HCT116 (cell line): Measurements from ENCODE around the gene MOV10.

Experiments
- POLR2AphosphoS5 ChIP-seq: IDR thresholded peaks from 2 replicates; pipeline ENCODE4 v1.6.1; 2011; ENCODE audit warnings: mild to moderate bottlenecking, low read depth, low read length, moderate library complexity
- YY1 ChIP-seq: IDR thresholded peaks from 2 replicates; pipeline ENCODE4 v1.6.1; 2011; ENCODE audit warnings: low read length, low read depth, moderate library complexity, mild to moderate bottlenecking; ENCODE audit not compliant: insufficient replicate concordance; ENCODE audit errors: extremely low read depth
- TF ChIP-seq, protein P1 (sequence below), 3 experiments: fragments of 200-600 bp in 1 of 3; sonication (generic) in 1 of 3; IDR thresholded peaks in 2 of 3; conservative IDR thresholded peaks in 1 of 3; 2 replicates each; pipeline ENCODE4 v1.5.1; 2012 to 2017; ENCODE audit warnings: low read depth in 2 of 3, low read length in 2 of 3, antibody characterized with exemption in 1 of 3, borderline replicate concordance in 1 of 3, control low read depth in 1 of 3, mild to moderate bottlenecking in 1 of 3, mixed read lengths in 1 of 3, mixed run types in 1 of 3, moderate library complexity in 1 of 3; ENCODE audit not compliant: insufficient read depth in 1 of 3
- TF ChIP-seq, protein P2 (sequence below): IDR thresholded peaks from 2 replicates; pipeline ENCODE4 v1.6.1; 2012

DNA sequence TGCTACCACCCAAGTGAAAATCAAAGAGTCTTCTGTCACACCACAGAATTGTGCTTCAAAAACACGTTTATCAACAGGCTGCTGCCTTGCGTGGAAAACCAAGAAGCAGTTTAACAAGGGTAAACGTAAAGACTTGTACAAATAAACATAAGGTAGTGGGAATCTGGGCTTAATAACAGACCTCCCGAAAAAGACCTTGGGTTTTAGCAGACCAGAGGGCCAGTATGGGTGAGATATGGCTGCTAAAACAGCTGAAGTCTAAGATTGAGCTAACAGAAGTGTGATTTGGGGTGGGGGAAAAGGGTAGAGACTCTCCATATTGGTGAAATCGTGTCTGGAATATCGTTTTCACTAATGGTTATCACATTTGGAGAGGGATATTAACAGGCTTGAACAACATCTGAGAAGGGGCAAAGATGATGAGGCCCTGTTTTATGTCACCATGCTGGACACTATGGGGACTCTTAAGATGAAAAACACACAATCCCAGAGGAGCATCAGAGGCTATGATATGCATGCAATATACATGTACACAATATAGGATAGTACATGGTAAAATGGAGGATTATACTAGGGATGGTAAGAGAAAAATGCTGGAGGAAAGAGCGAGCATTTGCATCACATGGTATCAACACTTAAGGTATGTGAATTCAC is 1.4 kb downstream of the MOV10 start:
- TF ChIP-seq, protein P1, sequence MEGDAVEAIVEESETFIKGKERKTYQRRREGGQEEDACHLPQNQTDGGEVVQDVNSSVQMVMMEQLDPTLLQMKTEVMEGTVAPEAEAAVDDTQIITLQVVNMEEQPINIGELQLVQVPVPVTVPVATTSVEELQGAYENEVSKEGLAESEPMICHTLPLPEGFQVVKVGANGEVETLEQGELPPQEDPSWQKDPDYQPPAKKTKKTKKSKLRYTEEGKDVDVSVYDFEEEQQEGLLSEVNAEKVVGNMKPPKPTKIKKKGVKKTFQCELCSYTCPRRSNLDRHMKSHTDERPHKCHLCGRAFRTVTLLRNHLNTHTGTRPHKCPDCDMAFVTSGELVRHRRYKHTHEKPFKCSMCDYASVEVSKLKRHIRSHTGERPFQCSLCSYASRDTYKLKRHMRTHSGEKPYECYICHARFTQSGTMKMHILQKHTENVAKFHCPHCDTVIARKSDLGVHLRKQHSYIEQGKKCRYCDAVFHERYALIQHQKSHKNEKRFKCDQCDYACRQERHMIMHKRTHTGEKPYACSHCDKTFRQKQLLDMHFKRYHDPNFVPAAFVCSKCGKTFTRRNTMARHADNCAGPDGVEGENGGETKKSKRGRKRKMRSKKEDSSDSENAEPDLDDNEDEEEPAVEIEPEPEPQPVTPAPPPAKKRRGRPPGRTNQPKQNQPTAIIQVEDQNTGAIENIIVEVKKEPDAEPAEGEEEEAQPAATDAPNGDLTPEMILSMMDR (IDR thresholded peaks at IDR 0.05 in 2 of 3, conservative IDR thresholded peaks at IDR 0.05 in 1 of 3; ENCODE audit: borderline replicate concordance in 1 of 3, insufficient read depth in 1 of 3, low read depth in 2 of 3, low read length in 2 of 3) = no peak
- TF ChIP-seq YY1 = no peak
- no peak for TF ChIP-seq POLR2AphosphoS5
- TF ChIP-seq, protein P2, sequence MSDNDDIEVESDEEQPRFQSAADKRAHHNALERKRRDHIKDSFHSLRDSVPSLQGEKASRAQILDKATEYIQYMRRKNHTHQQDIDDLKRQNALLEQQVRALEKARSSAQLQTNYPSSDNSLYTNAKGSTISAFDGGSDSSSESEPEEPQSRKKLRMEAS = no peak
